ACC112 (cell line): Measurements from ENCODE around the gene FRG2B.
"Not testable (repeated sequence)": the region's sequence is repeated elsewhere in the genome, so short reads cannot be mapped to it uniquely, and the experiment has no call there.

Experiments used
- H2AFZ ChIP-seq: fragments of 200-600 bp; sonication (generic); one replicate; pipeline ENCODE4 v1.6.0; 2017; ENCODE audit warnings: antibody characterized with exemption, low read length; ENCODE audit not compliant: unreplicated experiment
- H3K27ac ChIP-seq: fragments of 200-600 bp; sonication (generic); 2 replicates; pipeline ENCODE4 v1.5.1; 2014; ENCODE audit warnings: low read depth, mild to moderate bottlenecking, antibody characterized with exemption, low read length, moderate library complexity
- H3K27me3 ChIP-seq: fragments of 200-600 bp; sonication (generic); 2 replicates; pipeline ENCODE4 v1.6.1; 2014; ENCODE audit warnings: mild to moderate bottlenecking, antibody characterized with exemption, low read length, moderate library complexity, mixed read lengths; ENCODE audit not compliant: insufficient read depth
- H3K36me3 ChIP-seq: fragments of 200-600 bp; sonication (generic); 2 replicates; pipeline ENCODE4 v1.6.1; 2016; ENCODE audit warnings: mild to moderate bottlenecking, antibody characterized with exemption, low read length, moderate library complexity, mixed read lengths; ENCODE audit not compliant: insufficient read depth
- H3K4me1 ChIP-seq: fragments of 200-600 bp; sonication (generic); one replicate; pipeline ENCODE4 v1.6.1; 2016; ENCODE audit warnings: low read length, mixed read lengths; ENCODE audit not compliant: insufficient read depth, unreplicated experiment, control insufficient read depth
- H3K4me3 ChIP-seq: fragments of 200-600 bp; sonication (generic); 2 replicates; pipeline ENCODE4 v1.5.1; 2014; ENCODE audit warnings: mild to moderate bottlenecking, low read depth, low read length
- H3K79me2 ChIP-seq: fragments of 200-600 bp; sonication (generic); one replicate; pipeline ENCODE4 v1.6.0; 2016; ENCODE audit warnings: low read length; ENCODE audit not compliant: control insufficient read depth, unreplicated experiment, insufficient read depth

The FRG2B gene

GRCh38 chr10:133622544-133622943, 4.1 kb downstream of the FRG2B start:
- not testable (repeated sequence) for H3K4me1 ChIP-seq, H2AFZ ChIP-seq, H3K27me3 ChIP-seq, H3K4me3 ChIP-seq, H3K79me2 ChIP-seq, H3K27ac ChIP-seq, H3K36me3 ChIP-seq

- H3K4me1 ChIP-seq = no peaks in the 10 kb centered on the region
- H3K79me2 ChIP-seq = no peaks in the 10 kb centered on the region
- no peak overlapping the region for H2AFZ ChIP-seq
- H3K36me3 ChIP-seq = no peaks in the 10 kb centered on the region
- H3K4me3 ChIP-seq = no peak overlapping the region
- H3K27ac ChIP-seq = no peak overlapping the region
- H3K27me3 ChIP-seq = peaks cover 8% of the 10 kb centered on the region; the same call in 1 of the 2 replicates
Measured at GRCh38 chr10:133618851-133619250, 7.7 kb downstream of the FRG2B start.

- H2AFZ ChIP-seq = no peak overlapping the region
- no peaks in the 10 kb centered on the region for H3K36me3 ChIP-seq
- no peak overlapping the region for H3K4me3 ChIP-seq
- no peaks in the 10 kb centered on the region for H3K4me1 ChIP-seq
- H3K27ac ChIP-seq = no peak overlapping the region
- no peaks in the 10 kb centered on the region for H3K79me2 ChIP-seq
- H3K27me3 ChIP-seq = peaks cover 10% of the 10 kb centered on the region; the same call in 1 of the 2 replicates
Measured at GRCh38 chr10:133617196-133617595, 9.4 kb downstream of the FRG2B start.

GRCh38 chr10:133616371-133617130, 10.0 kb downstream of the FRG2B start:
- Histone ChIP-seq H3K27me3 (peaks cover 11% of the 10 kb centered on the region), H3K27ac (no peak overlapping the region), H3K36me3 (no peaks in the 10 kb centered on the region), H3K79me2 (no peaks in the 10 kb centered on the region), H2AFZ (no peak overlapping the region), H3K4me3 (no peak overlapping the region), H3K4me1 (no peaks in the 10 kb centered on the region)

GRCh38 chr10:133614830-133615580, 11.6 kb downstream of the FRG2B start:
- H3K27ac ChIP-seq = no peak overlapping the region
- H3K27me3 ChIP-seq = peaks cover 15% of the 10 kb centered on the region
- no peaks in the 10 kb centered on the region for H3K79me2 ChIP-seq
- H3K4me1 ChIP-seq = no peaks in the 10 kb centered on the region
- no peak overlapping the region for H3K4me3 ChIP-seq
- no peaks in the 10 kb centered on the region for H3K36me3 ChIP-seq
- H2AFZ ChIP-seq = no peak overlapping the region

- Histone ChIP-seq H3K27ac (no peak overlapping the region), H3K79me2 (no peaks in the 10 kb centered on the region)
Measured at GRCh38 chr10:133613699-133614098, 12.9 kb downstream of the FRG2B start.

GRCh38 chr10:133611079-133611478, 15.5 kb downstream of the FRG2B start:
- Histone ChIP-seq H3K4me1 (no peaks in the 10 kb centered on the region), H3K27ac (no peak overlapping the region), H3K27me3 (peaks cover 40% of the 10 kb centered on the region), H3K4me3 (no peak overlapping the region), H3K36me3 (no peaks in the 10 kb centered on the region), H3K79me2 (no peaks in the 10 kb centered on the region), H2AFZ (no peak overlapping the region)

More at GRCh38 chr10:133613699-133614098, 12.9 kb downstream of the FRG2B start:
- H3K4me3 ChIP-seq = no peak overlapping the region
- no peaks in the 10 kb centered on the region for H3K36me3 ChIP-seq
- H3K4me1 ChIP-seq = no peaks in the 10 kb centered on the region
- H2AFZ ChIP-seq = no peak overlapping the region
- peaks cover 15% of the 10 kb centered on the region for H3K27me3 ChIP-seq

GRCh38 chr10:133608855-133609254, 17.7 kb downstream of the FRG2B start:
- no peaks in the 10 kb centered on the region for H3K4me1 ChIP-seq
- no peaks in the 10 kb centered on the region for H3K79me2 ChIP-seq
- no peak overlapping the region for H3K4me3 ChIP-seq
- H2AFZ ChIP-seq = no peak overlapping the region
- H3K27ac ChIP-seq = no peak overlapping the region
- peaks cover 59% of the 10 kb centered on the region for H3K27me3 ChIP-seq
- no peaks in the 10 kb centered on the region for H3K36me3 ChIP-seq

GRCh38 chr10:133603434-133603833, 23.2 kb downstream of the FRG2B start:
- not testable (repeated sequence) for H3K36me3 ChIP-seq, H3K4me1 ChIP-seq, H3K79me2 ChIP-seq, H2AFZ ChIP-seq, H3K4me3 ChIP-seq, H3K27ac ChIP-seq
- H3K27me3 ChIP-seq = peaks cover 80% of the 10 kb centered on the region

GRCh38 chr10:133600657-133601056, 25.9 kb downstream of the FRG2B start:
- H3K27me3 ChIP-seq = peaks cover 69% of the 10 kb centered on the region
- H3K79me2 ChIP-seq = no peaks in the 10 kb centered on the region
- no peaks in the 10 kb centered on the region for H3K36me3 ChIP-seq

GRCh38 chr10:133599869-133600268, 26.7 kb downstream of the FRG2B start:
- H3K36me3 ChIP-seq, H3K27ac ChIP-seq, H2AFZ ChIP-seq, H3K4me3 ChIP-seq, H3K4me1 ChIP-seq, H3K79me2 ChIP-seq: not testable (repeated sequence)
- H3K27me3 ChIP-seq = peaks cover 69% of the 10 kb centered on the region

More at GRCh38 chr10:133600657-133601056, 25.9 kb downstream of the FRG2B start:
- Histone ChIP-seq H3K4me1 (no peaks in the 10 kb centered on the region), H3K27ac (no peak overlapping the region), H3K4me3 (no peak overlapping the region), H2AFZ (no peak overlapping the region)
